ENCODE results near the gene FGF22.

The FGF22 gene

DNA sequence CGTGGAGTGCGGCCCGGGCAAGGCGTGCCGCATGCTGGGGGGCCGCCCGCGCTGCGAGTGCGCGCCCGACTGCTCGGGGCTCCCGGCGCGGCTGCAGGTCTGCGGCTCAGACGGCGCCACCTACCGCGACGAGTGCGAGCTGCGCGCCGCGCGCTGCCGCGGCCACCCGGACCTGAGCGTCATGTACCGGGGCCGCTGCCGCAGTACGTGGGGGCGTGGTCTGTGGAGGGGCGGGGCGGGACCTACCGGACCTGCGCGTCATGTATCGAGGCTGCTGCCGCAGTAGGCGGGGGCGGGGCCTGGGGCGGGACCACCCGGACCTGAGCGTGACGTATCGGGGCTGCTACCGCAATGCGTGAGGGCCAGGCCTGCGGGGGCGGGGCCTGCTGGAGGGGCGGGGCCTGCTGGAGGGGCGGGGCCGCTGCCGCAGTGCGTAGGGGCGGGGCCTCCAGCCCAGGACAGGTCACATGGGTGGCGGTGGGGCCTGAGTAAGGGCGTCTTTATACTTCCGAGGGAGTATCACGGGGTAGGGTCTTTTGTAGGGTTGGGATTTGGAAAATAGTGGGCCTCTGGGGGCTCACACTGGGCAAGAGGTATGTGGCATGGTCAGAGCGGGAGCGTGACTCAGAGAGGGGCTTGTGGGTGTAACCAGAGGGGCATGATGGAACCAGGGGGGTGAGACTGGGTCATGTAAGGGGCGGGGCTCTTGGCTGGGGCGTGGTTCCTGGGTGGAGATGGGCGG lies 40.8 kb downstream of the FGF22 start:
- peak; percentile 98 to 100 (median 99) for DNase-seq

DNA sequence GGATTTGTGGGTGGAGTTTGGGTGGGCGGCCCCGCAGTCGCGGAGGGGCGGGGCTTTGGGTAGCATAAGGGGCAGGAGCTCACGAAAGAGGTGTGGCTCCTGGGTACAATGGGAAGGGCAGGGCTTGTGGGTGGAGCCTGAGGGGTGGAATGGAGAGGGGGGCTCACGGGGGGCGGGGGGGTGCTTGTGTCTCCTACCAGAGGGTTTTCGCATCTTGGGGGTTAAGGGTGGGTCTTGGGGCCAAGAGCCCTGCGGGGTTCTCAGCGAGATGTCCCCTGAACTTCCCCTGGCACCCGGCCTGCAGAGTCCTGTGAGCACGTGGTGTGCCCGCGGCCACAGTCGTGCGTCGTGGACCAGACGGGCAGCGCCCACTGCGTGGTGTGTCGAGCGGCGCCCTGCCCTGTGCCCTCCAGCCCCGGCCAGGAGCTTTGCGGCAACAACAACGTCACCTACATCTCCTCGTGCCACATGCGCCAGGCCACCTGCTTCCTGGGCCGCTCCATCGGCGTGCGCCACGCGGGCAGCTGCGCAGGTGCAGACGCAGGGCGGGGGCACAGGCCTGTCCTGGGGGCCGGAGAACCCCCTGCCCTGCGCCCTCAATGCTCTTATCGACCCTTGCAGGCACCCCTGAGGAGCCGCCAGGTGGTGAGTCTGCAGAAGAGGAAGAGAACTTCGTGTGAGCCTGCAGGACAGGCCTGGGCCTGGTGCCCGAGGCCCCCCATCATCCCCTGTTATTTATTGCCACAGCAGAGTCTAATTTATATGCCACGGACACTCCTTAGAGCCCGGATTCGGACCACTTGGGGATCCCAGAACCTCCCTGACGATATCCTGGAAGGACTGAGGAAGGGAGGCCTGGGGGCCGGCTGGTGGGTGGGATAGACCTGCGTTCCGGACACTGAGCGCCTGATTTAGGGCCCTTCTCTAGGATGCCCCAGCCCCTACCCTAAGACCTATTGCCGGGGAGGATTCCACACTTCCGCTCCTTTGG lies 41.6 kb downstream of the FGF22 start:
- DNase-seq, result peak; percentile 96 to 99 (median 96)

DNA sequence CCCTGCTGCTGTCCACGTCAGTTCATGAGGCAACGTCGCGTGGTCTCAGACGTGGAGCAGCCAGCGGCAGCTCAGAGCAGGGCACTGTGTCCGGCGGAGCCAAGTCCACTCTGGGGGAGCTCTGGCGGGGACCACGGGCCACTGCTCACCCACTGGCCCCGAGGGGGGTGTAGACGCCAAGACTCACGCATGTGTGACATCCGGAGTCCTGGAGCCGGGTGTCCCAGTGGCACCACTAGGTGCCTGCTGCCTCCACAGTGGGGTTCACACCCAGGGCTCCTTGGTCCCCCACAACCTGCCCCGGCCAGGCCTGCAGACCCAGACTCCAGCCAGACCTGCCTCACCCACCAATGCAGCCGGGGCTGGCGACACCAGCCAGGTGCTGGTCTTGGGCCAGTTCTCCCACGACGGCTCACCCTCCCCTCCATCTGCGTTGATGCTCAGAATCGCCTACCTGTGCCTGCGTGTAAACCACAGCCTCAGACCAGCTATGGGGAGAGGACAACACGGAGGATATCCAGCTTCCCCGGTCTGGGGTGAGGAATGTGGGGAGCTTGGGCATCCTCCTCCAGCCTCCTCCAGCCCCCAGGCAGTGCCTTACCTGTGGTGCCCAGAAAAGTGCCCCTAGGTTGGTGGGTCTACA lies 43.1 kb downstream of the FGF22 start:
- DNase-seq, result no peak

DNA sequence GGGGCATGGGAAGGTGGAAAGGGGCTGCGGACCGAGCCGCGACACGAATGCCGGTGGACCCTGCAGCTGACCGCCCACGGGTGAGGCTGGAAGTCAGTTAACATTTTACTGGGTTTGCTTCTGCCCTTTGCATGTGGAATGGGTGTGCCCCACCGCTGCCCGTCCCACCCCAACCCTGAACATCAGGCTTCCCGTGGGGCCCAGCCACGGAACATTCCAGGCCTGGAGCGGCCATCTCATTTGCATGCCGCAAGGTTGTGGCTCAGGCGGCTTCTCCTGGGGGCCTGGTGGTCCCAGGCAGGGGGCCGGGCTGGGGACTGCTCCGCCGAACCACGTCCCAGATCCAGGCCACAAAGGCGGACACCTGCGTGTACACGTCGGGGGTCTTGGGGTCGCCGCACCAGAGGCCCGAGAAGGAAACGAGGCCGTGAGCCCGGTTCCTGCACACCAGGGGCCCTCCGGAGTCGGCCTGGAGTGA lies 45.8 kb downstream of the FGF22 start:
- no peak for DNase-seq

GRCh38 chr19:686589-687297 lies 47.1 kb downstream of the FGF22 start:
- no peak for DNase-seq

DNA sequence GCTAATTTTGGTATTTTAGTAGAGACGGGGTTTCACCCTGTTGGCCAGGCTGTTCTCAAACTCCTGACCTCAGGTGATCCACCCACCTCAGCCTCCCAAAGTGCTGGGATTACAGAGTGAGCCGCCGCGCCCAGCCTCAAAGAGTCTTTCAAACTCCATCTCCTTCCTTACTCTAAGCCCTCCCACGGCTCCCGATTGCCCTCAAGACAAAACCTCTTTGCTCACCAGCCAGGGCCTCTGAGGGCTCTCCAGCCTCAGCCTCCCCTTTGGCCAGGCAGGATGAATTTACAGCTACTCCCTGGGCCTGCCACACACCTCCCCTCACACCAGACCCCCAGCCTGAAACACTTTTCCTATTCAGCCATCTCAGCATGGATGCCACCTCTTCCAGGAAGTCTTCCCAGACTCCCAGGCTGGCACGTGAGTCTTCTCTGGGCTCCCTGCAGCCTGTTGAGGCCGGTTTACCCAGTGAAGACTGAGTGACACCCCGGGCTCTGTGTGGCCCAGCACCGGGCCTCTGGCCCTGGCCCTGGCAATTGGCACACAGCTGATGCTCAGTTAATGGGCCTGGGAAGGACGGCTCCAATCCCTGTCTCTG lies 48.0 kb downstream of the FGF22 start:
- no peak for DNase-seq

DNA sequence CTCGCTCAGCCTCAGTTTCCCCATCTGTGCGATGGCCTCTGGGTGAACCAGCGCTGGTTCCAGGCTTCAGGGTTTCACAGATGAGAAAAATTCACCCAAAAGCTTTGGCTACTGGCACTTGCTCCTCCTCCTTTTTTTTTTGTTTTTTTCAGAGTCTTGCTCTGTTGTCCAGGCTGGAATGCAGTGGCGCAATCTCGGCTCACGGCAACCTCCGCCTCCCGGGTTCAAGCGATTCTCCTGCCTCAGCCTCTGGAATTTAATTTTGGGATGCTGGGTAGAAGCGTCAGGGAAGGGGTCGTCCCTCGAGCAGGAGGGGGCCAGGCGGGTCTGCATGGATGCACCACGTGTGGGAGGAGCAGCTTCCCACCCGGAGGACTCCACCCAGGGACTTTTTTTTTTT lies 48.5 kb downstream of the FGF22 start:
- no peak for DNase-seq

GRCh38 chr19:688992-689391 lies 49.3 kb downstream of the FGF22 start:
- DNase-seq, result no peak

- no peak for DNase-seq
Measured at GRCh38 chr19:690203-690602, 50.5 kb downstream of the FGF22 start.

Data from suppressor macrophage (primary cell).